Mucosa of descending colon (tissue), 3 donors: ENCODE data around the gene CHST11. TPM values are rescaled to one million over a fixed set of nuclear protein-coding genes. Genes with fewer than 3 reads are reported as not detected.

ENCODE experiments used
- ATAC-seq: fragments of 200-7000 bp; cut with Tn5 transposase; one replicate; pipeline ENCODE4 v1.9.1; 2020; ENCODE audit warnings: mild to moderate bottlenecking, moderate library complexity
- DNase-seq, 3 donors: peaks; one replicate each; pipeline ENCODE4 v3.0.0-alpha.2; 2020
- H3K36me3 ChIP-seq: fragments of 200-600 bp; one replicate; pipeline ENCODE4 v1.8.0; 2021; ENCODE audit warnings: low read depth, mild to moderate bottlenecking
- H3K4me1 ChIP-seq: fragments of 200-600 bp; one replicate; pipeline ENCODE4 v1.8.0; 2021; ENCODE audit warnings: low read depth, mild to moderate bottlenecking
- H3K4me3 ChIP-seq: fragments of 200-600 bp; one replicate; pipeline ENCODE4 v1.8.0; 2021; ENCODE audit warnings: mild to moderate bottlenecking
- H3K9me3 ChIP-seq: fragments of 200-600 bp; one replicate; pipeline ENCODE4 v1.8.0; 2021; ENCODE audit warnings: mild to moderate bottlenecking
- intact Hi-C, 2 donors: fragments of 100-400 bp; cut with DNase I in 1 of 2; cut with micrococcal nuclease in 1 of 2; formaldehyde crosslinking; loops; one replicate each; pipeline versions ENCODE4 v1.11.0 to v1.11.1; 2022; cut with DNase I, micrococcal nuclease
- total RNA-seq, 3 donors: library from RNA; stranded (reverse); fragmentation: NEBNext Ultra II Directional in 2 of 3; extraction: Animal tissue kit (Norgen Biotek cat#: 25700) in 2 of 3; gene quantifications; one replicate each; pipeline versions ENCODE4 v1.2.1 to v1.2.4, GENCODE V29; 2021 to 2023
- TF ChIP-seq, protein P1 (sequence below): fragments of 200-600 bp; IDR thresholded peaks from one replicate; pipeline ENCODE4 v1.8.0; 2022; ENCODE audit warnings: antibody characterized with exemption, mild to moderate bottlenecking
- donor health status: DM: no; HTN: no; CAD: no; lungs with moderate emphysema.
- donor health status: DM: no; HTN: no; CAD: no.
- donor health status: DM: no; HTN: yes; CAD: no.

The CHST11 gene
- total RNA-seq, 3 donors from 2014 or later = 3.3 to 15.2 (median 6.6) TPM

DNA sequence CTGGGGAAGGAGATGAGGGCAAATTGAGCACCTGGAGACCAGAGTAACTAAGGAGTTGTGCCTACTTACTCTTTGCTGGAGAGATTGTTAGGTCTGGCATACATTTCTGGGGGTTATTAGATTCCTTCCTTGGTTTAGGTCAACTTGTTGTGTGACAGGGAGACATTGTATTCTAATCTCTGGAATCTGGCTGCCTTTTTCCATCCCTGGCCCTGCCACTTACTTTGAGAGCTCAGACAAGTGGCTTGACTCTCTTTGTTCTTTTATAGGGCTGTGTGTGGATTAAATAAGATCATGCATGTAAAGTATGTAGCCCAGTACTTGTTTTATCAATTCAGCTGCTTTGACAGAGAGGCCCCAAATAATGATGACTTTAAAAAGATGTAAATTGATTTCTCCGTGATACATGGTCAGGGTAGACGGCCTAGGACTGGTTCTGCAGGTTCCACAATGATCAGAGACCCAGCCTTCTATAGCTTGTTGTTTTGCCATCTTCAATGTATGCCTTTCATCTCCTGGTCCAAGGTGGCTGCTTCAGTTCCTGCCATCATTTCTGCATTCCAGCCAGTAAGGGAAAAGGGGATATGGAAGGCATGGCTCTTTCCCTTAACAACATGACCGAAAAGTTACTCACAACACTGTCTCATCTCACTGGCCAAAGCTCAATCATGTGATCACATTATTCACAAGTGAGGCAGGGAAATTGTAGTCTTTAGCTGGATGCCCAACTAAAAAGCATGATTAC lies 72.6 kb downstream of the CHST11 start:
- Histone ChIP-seq H3K36me3 (no peaks in the 10 kb centered on the region), H3K4me3 (no peak overlapping the region), H3K9me3 (no peaks in the 10 kb centered on the region), H3K4me1 (no peaks in the 10 kb centered on the region)
- DNase-seq (no peak), ATAC-seq (no peak)
- TF ChIP-seq, protein P1, sequence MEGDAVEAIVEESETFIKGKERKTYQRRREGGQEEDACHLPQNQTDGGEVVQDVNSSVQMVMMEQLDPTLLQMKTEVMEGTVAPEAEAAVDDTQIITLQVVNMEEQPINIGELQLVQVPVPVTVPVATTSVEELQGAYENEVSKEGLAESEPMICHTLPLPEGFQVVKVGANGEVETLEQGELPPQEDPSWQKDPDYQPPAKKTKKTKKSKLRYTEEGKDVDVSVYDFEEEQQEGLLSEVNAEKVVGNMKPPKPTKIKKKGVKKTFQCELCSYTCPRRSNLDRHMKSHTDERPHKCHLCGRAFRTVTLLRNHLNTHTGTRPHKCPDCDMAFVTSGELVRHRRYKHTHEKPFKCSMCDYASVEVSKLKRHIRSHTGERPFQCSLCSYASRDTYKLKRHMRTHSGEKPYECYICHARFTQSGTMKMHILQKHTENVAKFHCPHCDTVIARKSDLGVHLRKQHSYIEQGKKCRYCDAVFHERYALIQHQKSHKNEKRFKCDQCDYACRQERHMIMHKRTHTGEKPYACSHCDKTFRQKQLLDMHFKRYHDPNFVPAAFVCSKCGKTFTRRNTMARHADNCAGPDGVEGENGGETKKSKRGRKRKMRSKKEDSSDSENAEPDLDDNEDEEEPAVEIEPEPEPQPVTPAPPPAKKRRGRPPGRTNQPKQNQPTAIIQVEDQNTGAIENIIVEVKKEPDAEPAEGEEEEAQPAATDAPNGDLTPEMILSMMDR = no peak
- intact Hi-C loops = no loop called here

DNA sequence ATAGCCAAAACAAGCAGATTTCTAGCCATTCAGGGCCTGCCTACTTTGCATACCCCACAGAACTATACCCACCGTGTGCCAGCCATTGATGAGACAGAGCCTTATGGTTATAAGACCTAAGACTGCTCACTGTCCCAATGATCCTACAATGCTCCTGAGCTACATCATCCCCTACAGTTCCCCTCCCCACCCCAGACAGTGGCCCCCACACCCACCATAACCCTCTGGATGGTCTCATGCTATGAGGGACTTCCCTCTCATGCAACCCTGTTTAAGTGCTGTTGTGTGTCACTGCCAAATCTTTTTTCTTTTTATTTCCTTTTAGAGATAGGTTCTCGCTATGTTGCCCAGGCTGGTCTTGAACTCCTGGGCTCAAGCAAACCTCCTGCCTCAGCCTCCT lies 75.9 kb downstream of the CHST11 start:
- ATAC-seq (no peak), DNase-seq (no peak)
- no peaks in the 10 kb centered on the region for H3K9me3 ChIP-seq
- H3K36me3 ChIP-seq = no peaks in the 10 kb centered on the region
- intact Hi-C loops = no loop called here
- H3K4me3 ChIP-seq = no peak overlapping the region
- no peaks in the 10 kb centered on the region for H3K4me1 ChIP-seq
- TF ChIP-seq, protein P1 = no peak

DNA sequence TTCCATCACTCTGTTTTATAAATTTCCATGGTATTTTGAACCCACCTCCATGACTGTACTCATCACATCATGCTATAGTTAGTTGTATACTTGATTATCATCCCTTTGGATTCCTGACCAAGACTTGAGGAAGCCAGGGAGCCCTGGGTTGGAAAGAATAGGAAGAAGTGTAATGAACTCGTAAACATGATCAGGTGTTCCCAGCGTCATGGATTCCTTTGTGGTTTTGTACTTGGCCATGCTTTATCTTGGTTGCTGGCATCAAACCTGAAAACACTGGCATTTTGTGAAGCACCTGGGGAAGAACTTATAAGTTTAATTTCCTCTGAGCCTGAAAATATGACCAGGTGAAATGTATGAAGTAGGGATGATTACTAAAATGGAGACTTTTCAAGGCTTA lies 76.4 kb downstream of the CHST11 start:
- H3K4me3 ChIP-seq = no peak overlapping the region
- H3K36me3 ChIP-seq = no peaks in the 10 kb centered on the region
- no peaks in the 10 kb centered on the region for H3K4me1 ChIP-seq
- DNase-seq (no peak), ATAC-seq (no peak)
- TF ChIP-seq, protein P1 = no peak
- H3K9me3 ChIP-seq = no peaks in the 10 kb centered on the region
- intact Hi-C loops = no loop called here

DNA sequence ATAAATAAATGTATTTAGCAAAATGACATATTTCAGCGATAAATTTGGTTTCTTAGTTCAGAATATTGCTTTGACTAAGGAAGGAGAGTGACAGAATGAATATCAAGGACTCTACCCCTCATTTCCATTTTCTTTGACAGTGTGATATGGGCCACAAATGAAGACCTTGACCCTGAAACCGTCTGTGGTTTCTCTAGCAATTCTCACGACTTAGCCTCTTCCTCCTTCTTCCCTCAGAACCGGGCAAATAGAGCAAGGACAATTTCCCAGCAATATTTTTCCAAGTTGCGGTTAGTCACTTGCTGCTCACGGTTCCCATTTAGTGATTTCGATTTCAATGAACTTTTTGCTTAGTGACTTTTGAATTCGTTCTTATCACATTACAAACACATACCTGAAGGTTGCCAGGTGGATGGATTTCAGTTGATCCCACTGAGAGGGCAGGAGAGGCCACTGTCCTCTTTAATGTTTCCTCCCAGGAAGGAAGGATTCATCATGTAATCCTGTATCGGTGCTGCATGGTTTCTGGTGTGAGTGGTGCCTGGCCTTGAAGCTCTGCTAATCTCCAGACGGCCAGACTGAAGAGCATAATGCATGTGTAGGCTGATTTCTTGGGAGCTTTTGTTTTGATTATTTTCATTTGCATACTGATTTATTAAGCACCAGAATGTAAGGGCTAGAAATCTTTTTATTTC lies 77.6 kb downstream of the CHST11 start:
- H3K36me3 ChIP-seq = no peaks in the 10 kb centered on the region
- no peak overlapping the region for H3K4me3 ChIP-seq
- DNase-seq (no peak), ATAC-seq (no peak)
- no peaks in the 10 kb centered on the region for H3K4me1 ChIP-seq
- TF ChIP-seq, protein P1 = no peak
- intact Hi-C loops = no loop called here
- no peaks in the 10 kb centered on the region for H3K9me3 ChIP-seq

DNA sequence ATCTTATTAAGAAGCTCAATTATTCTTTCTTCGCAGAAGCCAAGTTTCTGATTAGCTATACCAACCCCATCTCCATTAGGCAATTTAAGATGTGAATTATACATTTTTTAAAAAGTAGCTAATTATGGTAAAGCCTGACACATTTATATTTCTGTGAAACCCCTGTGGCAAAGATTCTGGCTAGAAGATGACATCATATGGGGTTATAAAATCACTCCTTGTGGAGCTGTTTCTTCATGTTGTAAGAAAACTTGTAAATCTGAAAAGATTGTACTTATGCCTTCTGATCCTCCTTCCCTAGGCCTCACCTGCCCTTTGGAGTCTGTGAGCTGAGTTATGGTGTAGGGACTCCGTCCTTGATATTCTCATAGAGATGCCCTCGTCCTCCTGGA lies 78.1 kb downstream of the CHST11 start:
- intact Hi-C loops = no loop called here
- DNase-seq = no peak
- Histone ChIP-seq H3K4me1 (no peaks in the 10 kb centered on the region), H3K4me3 (no peak overlapping the region), H3K36me3 (no peaks in the 10 kb centered on the region), H3K9me3 (no peaks in the 10 kb centered on the region)
- ATAC-seq = no peak
- TF ChIP-seq, protein P1 = no peak
